OCI-LY1 (cell line): ENCODE results near the gene DCTD.

ENCODE experiments used
- H2AFZ ChIP-seq: fragments of 200-600 bp; sonication (generic), shearing (Covaris generic); 2 replicates; pipeline ENCODE4 v1.6.0; 2014; ENCODE audit warnings: antibody characterized with exemption, mild to moderate bottlenecking, low read length
- H3F3A ChIP-seq: fragments of 200-600 bp; sonication (generic), shearing (Covaris generic); 2 replicates; pipeline ENCODE4 v1.6.0; 2014; ENCODE audit warnings: mild to moderate bottlenecking, antibody characterized with exemption, low read length, moderate library complexity; ENCODE audit not compliant: insufficient read depth
- H3K27ac ChIP-seq: fragments of 200-600 bp; sonication (generic); 2 replicates; pipeline ENCODE4 v1.5.1; 2014; ENCODE audit warnings: low read length, mixed run types, mild to moderate bottlenecking, low read depth; ENCODE audit not compliant: poor library complexity, severe bottlenecking
- H3K27me3 ChIP-seq: fragments of 200-600 bp; sonication (generic); 2 replicates; pipeline ENCODE4 v1.6.0; 2014; ENCODE audit warnings: antibody characterized with exemption, mild to moderate bottlenecking, low read length, moderate library complexity; ENCODE audit not compliant: insufficient read depth
- H3K36me3 ChIP-seq: fragments of 200-600 bp; sonication (generic); 2 replicates; pipeline ENCODE4 v1.6.1; 2014; ENCODE audit warnings: mild to moderate bottlenecking, antibody characterized with exemption, low read length, moderate library complexity, mixed read lengths; ENCODE audit not compliant: insufficient read depth
- H3K4me1 ChIP-seq: fragments of 200-600 bp; sonication (generic); 2 replicates; pipeline ENCODE4 v1.5.1; 2014; ENCODE audit warnings: mild to moderate bottlenecking, low read length, moderate library complexity; ENCODE audit not compliant: insufficient read depth, severe bottlenecking
- H3K4me2 ChIP-seq: fragments of 200-600 bp; sonication (generic), shearing (Covaris generic); 2 replicates; pipeline ENCODE4 v1.6.1; 2014; ENCODE audit warnings: low read length
- H3K4me3 ChIP-seq: fragments of 200-600 bp; sonication (generic); 2 replicates; pipeline ENCODE4 v1.5.1; 2014; ENCODE audit warnings: low read length, low read depth, mild to moderate bottlenecking, mixed read lengths; ENCODE audit not compliant: poor library complexity, severe bottlenecking
- H3K79me2 ChIP-seq: fragments of 200-600 bp; shearing (Covaris generic); 2 replicates; pipeline ENCODE4 v1.6.1; 2016; ENCODE audit warnings: mixed run types, low read length, mixed read lengths; ENCODE audit not compliant: insufficient read depth
- H3K9ac ChIP-seq: fragments of 200-600 bp; sonication (generic), shearing (Covaris generic); 2 replicates; pipeline ENCODE4 v1.6.1; 2014; ENCODE audit warnings: mild to moderate bottlenecking, low read length, mixed read lengths
- H3K9me2 ChIP-seq: fragments of 200-600 bp; sonication (generic), shearing (Covaris generic); 2 replicates; pipeline ENCODE4 v1.6.1; 2014; ENCODE audit warnings: low read depth, mild to moderate bottlenecking, low read length, mixed read lengths
- H3K9me3 ChIP-seq: fragments of 200-600 bp; shearing (Covaris generic); 2 replicates; pipeline ENCODE4 v1.6.1; 2014; ENCODE audit warnings: low read length, mixed read lengths
- H4K20me1 ChIP-seq: fragments of 200-600 bp; sonication (generic), shearing (Covaris generic); 2 replicates; pipeline ENCODE4 v1.6.0; 2016; ENCODE audit warnings: mild to moderate bottlenecking, low read length; ENCODE audit not compliant: insufficient read depth
- CTCF ChIP-seq: fragments of 200-600 bp; sonication (generic), shearing (Covaris generic); IDR thresholded peaks from 2 replicates; pipeline ENCODE4 v1.5.1; 2017; ENCODE audit warnings: mild to moderate bottlenecking, antibody characterized with exemption, low read length, moderate library complexity, mixed read lengths
- EZH2 ChIP-seq: fragments of 200-600 bp; sonication (generic), shearing (Covaris generic); IDR thresholded peaks from 2 replicates; pipeline ENCODE4 v1.8.0; 2017; ENCODE audit warnings: borderline replicate concordance, mixed run types, mild to moderate bottlenecking, antibody characterized with exemption, low read length, moderate library complexity, mixed read lengths

The DCTD gene

DNA sequence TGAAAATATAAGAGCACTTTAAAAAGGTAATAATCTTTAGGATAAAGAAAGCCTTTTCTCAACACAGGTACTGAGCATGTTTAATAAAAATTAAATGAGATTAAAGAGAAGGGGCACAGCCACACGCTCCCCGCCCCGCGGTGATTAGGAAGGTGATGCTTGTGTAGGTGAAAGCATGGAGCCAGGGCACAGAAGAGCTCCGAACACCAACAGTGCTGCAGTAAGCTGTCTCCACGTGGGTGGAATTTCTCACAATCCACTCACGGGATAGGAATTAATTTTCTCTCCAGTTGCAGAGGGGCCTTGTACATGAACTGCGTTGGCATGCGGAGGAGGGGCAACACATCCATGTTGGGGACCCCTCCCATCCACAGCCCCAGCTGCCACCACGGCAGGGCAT, 27.0 kb downstream of the DCTD start:
- Histone ChIP-seq H3K79me2 (no peaks in the 10 kb centered on the region), H3K9me2 (no peaks in the 10 kb centered on the region), H3K4me3 (no peak overlapping the region), H3K9ac (no peak overlapping the region), H3F3A (no peaks in the 10 kb centered on the region), H2AFZ (no peak overlapping the region), H3K36me3 (peaks cover 54% of the 10 kb centered on the region), H3K27ac (no peak overlapping the region), H3K4me1 (no peaks in the 10 kb centered on the region), H3K27me3 (no peaks in the 10 kb centered on the region), H4K20me1 (no peaks in the 10 kb centered on the region), H3K4me2 (no peak overlapping the region), H3K9me3 (peaks cover 2% of the 10 kb centered on the region; the same call in 1 of the 2 replicates)
- no peak for TF ChIP-seq EZH2
- no peak for TF ChIP-seq CTCF

DNA sequence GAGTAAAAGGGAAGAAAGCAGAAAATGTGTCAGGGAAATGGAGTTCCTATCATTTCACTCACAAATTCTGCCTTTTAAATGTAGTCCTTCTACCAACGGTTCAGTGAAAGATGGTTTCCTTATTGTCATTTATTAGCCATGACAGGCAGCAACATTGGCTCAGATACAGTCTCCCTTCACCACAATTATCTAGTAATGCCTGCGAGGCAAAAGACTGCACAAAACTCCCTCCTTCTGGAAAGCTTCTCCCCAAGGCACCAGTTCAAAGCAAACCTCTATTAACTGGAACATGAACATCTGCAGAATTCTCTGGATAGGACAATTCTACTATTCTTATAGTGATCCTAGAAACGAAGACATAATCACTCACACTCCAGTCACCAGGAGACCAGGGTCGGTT, 28.3 kb downstream of the DCTD start:
- H3K36me3 ChIP-seq: peaks cover 55% of the 10 kb centered on the region
- no peak for TF ChIP-seq CTCF

DNA sequence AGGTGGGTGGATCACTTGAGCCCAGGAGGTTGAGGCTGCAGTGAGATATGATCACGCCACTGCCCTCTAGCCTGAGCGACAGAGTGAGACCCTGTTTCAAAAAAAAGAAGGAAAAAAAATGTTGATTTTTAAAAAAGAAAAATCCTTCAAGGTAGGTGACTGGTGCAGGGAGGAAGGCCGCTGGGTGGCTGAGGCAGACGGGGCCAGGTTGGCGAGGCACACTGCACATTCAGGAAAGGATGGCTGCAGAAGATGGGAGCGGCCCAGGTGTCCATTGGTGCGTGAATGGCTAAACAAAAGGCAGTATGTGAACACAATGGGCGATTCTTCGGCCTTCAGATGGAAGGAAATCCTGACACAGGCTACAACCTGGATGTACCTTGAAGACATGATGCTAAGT, 30.4 kb downstream of the DCTD start:
- Histone ChIP-seq H3K9me2 (no peaks in the 10 kb centered on the region), H3K9ac (no peak overlapping the region), H3K4me2 (no peak overlapping the region), H4K20me1 (no peaks in the 10 kb centered on the region), H3K27me3 (no peaks in the 10 kb centered on the region), H3F3A (no peaks in the 10 kb centered on the region), H3K9me3 (peaks cover 3% of the 10 kb centered on the region; the same call in 1 of the 2 replicates), H3K4me1 (no peaks in the 10 kb centered on the region), H3K79me2 (no peaks in the 10 kb centered on the region), H3K4me3 (no peak overlapping the region), H3K27ac (no peak overlapping the region), H3K36me3 (peaks cover 41% of the 10 kb centered on the region), H2AFZ (no peak overlapping the region)
- no peak for TF ChIP-seq EZH2
- no peak for TF ChIP-seq CTCF

More for the DNA sequence above, 28.3 kb downstream of the DCTD start:
- Histone ChIP-seq H3K27ac (no peak overlapping the region), H3K9ac (no peak overlapping the region), H3F3A (no peaks in the 10 kb centered on the region), H3K4me3 (no peak overlapping the region), H3K4me1 (no peaks in the 10 kb centered on the region), H2AFZ (no peak overlapping the region), H3K9me2 (no peaks in the 10 kb centered on the region), H3K27me3 (no peaks in the 10 kb centered on the region), H4K20me1 (no peaks in the 10 kb centered on the region), H3K79me2 (no peaks in the 10 kb centered on the region), H3K4me2 (no peak overlapping the region), H3K9me3 (peaks cover 3% of the 10 kb centered on the region; the same call in 1 of the 2 replicates)
